Ovary (tissue), 9 donors: Measurements from ENCODE around the gene TRIM44. TPM values are rescaled to one million over a fixed set of nuclear protein-coding genes. Genes with fewer than 3 reads are reported as not detected.
"Not testable (repeated sequence)": the region's sequence is repeated elsewhere in the genome, so short reads cannot be mapped to it uniquely, and the experiment has no call there.

Experiments used
- DNase-seq, 5 donors: peaks; one replicate each; pipeline ENCODE4 v3.0.0-alpha.2; 2019 to 2020
- H3K27ac ChIP-seq, 2 donors: fragments of 200-600 bp; one replicate each; pipeline versions ENCODE4 v1.5.1 to v1.8.0; 2019 to 2022
- H3K27me3 ChIP-seq: fragments of 200-600 bp; one replicate; pipeline ENCODE4 v1.8.0; 2022
- H3K36me3 ChIP-seq: fragments of 200-600 bp; sonication (generic); one replicate; pipeline ENCODE4 v1.5.1; 2019
- H3K4me1 ChIP-seq: one replicate; pipeline ENCODE4 v1.8.1; 2013; ENCODE audit warnings: mild to moderate bottlenecking, moderate library complexity; ENCODE audit not compliant: insufficient read depth
- H3K4me3 ChIP-seq: fragments of 200-600 bp; sonication (generic); one replicate; pipeline ENCODE4 v1.5.1; 2017
- H3K9me3 ChIP-seq, 2 donors: fragments of 200-600 bp in 1 of 2; sonication (generic) in 1 of 2; one replicate each; pipeline versions ENCODE4 v1.5.1 to v1.8.1; 2013 to 2019; ENCODE audit warnings: mild to moderate bottlenecking in 1 of 2, moderate library complexity in 1 of 2
- EP300 ChIP-seq: sonication (generic); formaldehyde crosslinking; IDR thresholded peaks from one replicate; pipeline ENCODE4 v1.6.1; 2017; ENCODE audit warnings: antibody characterized with exemption
- POLR2A ChIP-seq: fragments of 450-650 bp; IDR thresholded peaks from one replicate; pipeline ENCODE4 v1.6.1; 2017; ENCODE audit warnings: antibody characterized with exemption, mild to moderate bottlenecking, moderate library complexity
- WGBS, 3 donors: extraction: QIAGEN DNeasy Blood & Tissue Kit in 1 of 3; methylation state at CpG; one replicate each; pipeline versions ENCODE4 v1.1.5 to v1.1.7; 2013 to 2017; 5-methylcytosine and 5-hydroxymethylcytosine counted together
- intact Hi-C, 4 donors: fragments of 100-400 bp; cut with DNase I; formaldehyde crosslinking; loops; one replicate each; pipeline versions ENCODE4 v1.11.0 to v1.15.1; 2022 to 2023
- polyA plus RNA-seq, 2 donors: library from polyadenylated mRNA; stranded (reverse); fragments of 200-250 nt in 1 of 2; fragments of 350-450 nt in 1 of 2; fragmentation: Illumina TruSeq in 1 of 2; extraction: RNeasy Lipid Tissue Mini Kit (QIAGEN cat#74804) in 1 of 2; gene quantifications; one replicate each; pipeline ENCODE4 v1.2.3, GENCODE V29; 2013 to 2014
- total RNA-seq, 7 donors: library from RNA; depleted of rRNA in 2 of 7; stranded (reverse); fragments of >200 nt in 2 of 7; fragmentation: NEBNext Ultra II Directional in 3 of 7; extraction: Animal tissue kit (Norgen Biotek cat#: 25700) in 3 of 7; gene quantifications; one replicate each; pipeline versions ENCODE4 v1.1.0 to v1.2.4, GENCODE V29; 2016 to 2023
- TF ChIP-seq, protein P1 (sequence below), 3 donors: fragments of 450-650 bp in 2 of 3; fragments of 200-600 bp in 1 of 3; IDR thresholded peaks; one replicate each; pipeline versions ENCODE4 v1.5.1 to v1.8.0; 2016 to 2022; ENCODE audit warnings: antibody characterized with exemption in 3 of 3, mild to moderate bottlenecking in 1 of 3
- donor health status: DM: no; HTN: no; CAD: no; lungs with moderate emphysema.
- donor health status: DM: no; HTN: no; CAD: no.
- donor health status: Bipolar disorder and iron deficiency.
- donor health status: DM: yes; HTN: yes; CAD: no.
- donor health status: DM: no; HTN: no; CAD: no.
- donor health status: DM: yes; HTN: yes; CAD: no.

TRIM44 gene
- total and polyA plus RNA-seq, 9 donors, result 9.9 to 54.6 (median 45.7) TPM

DNA sequence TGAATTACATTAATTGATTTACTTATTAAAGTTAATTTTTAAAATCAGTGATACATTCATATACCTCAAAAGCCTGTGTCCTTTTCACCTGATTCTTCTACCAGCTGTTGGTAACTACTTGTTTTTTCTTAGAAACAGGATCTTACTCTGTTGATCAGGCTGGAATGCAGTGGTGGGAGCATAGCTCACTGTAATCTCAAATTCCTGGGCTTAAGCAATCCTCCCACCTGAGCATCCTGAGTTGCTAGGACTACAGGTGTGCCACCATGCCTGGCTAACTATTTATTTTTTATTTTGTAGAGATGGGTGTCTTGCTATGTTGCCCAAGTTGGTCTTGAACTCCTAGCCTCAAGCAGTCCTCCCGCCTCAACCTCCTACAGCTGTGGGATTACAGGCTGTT, 4.7 kb downstream of the TRIM44 start:
- Histone ChIP-seq H3K27ac (no peak overlapping the region), H3K27me3 (no peaks in the 10 kb centered on the region), H3K4me1 (peaks cover 7% of the 10 kb centered on the region), H3K4me3 (no peak overlapping the region), H3K36me3 (no peaks in the 10 kb centered on the region), H3K9me3 (no peaks in the 10 kb centered on the region)
- no peak for DNase-seq
- intact Hi-C loops, result no loop called here
- WGBS, 3 donors, result 97 to 100% (median 100%) methylated on average over 1 of the region's 1 CpG
- TF ChIP-seq, protein P1, sequence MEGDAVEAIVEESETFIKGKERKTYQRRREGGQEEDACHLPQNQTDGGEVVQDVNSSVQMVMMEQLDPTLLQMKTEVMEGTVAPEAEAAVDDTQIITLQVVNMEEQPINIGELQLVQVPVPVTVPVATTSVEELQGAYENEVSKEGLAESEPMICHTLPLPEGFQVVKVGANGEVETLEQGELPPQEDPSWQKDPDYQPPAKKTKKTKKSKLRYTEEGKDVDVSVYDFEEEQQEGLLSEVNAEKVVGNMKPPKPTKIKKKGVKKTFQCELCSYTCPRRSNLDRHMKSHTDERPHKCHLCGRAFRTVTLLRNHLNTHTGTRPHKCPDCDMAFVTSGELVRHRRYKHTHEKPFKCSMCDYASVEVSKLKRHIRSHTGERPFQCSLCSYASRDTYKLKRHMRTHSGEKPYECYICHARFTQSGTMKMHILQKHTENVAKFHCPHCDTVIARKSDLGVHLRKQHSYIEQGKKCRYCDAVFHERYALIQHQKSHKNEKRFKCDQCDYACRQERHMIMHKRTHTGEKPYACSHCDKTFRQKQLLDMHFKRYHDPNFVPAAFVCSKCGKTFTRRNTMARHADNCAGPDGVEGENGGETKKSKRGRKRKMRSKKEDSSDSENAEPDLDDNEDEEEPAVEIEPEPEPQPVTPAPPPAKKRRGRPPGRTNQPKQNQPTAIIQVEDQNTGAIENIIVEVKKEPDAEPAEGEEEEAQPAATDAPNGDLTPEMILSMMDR (IDR thresholded peaks at IDR 0.05), result no peak
- TF ChIP-seq POLR2A, result no peak
- TF ChIP-seq EP300, result no peak

DNA sequence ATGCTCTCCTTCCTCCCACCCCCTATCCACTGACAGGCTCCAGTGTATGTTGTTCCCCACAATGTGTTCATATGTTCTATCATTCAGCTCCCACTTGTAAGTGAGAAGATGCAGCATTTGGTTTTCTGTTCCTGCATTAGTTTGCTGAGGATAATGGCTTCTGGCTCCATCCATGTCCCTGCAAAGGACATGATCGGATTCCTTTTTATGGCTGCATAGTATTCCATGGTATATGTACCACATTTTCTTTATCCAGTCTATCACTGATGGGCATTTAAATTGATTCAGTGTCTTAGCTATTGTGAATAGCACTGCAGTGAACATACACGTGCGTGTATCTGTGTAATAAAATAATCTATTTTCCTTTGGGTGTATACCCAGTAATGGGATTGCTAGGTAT, 5.8 kb downstream of the TRIM44 start:
- H3K27ac ChIP-seq, H3K4me1 ChIP-seq, H3K4me3 ChIP-seq, H3K36me3 ChIP-seq, intact Hi-C loops, H3K9me3 ChIP-seq, H3K27me3 ChIP-seq, DNase-seq: not testable (repeated sequence)
- 94 to 96% (median 96%) methylated on average over 3 of the region's 3 CpGs for WGBS, 3 donors

DNA sequence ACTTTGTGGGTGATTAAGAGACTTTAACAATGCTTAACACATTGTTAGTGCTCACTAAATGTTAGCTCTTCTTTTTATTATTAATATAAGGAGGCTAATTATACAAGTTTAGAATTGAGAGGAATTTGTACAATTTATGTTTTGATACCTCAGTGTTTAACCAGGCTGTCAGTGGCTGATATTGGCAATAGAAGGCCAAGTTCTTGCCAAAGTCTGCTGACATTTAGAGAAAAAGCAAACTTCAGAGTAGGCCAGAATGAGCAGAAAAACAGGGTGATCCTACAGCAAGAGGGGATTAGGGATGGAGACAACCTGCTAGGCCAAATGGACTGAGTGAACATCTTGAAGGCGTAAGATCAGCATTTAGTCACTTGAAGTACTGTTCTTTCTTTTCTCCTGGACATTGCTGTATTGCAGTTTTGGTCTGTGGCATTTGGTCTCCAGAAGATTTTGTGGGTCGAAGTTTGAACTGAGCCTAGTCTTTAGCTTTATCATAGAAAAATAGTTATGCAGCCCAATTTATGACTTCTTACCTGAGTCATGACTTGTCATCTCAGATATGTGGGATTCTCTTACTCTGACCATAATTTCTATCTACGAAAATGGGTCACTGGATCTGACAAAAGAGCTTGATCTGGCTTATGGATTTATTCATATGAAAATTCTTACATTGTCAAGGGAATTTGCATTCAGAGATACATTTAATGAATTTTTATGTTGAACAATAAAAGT, 9.0 kb downstream of the TRIM44 start:
- Histone ChIP-seq H3K4me1 (peaks cover 4% of the 10 kb centered on the region), H3K9me3 (no peaks in the 10 kb centered on the region), H3K27me3 (no peaks in the 10 kb centered on the region), H3K27ac (no peak overlapping the region), H3K4me3 (no peak overlapping the region), H3K36me3 (no peaks in the 10 kb centered on the region)
- DNase-seq, result no peak
- TF ChIP-seq POLR2A (no peak), EP300 (no peak)
- TF ChIP-seq, protein P1 (IDR thresholded peaks at IDR 0.05), result no peak
- WGBS, 3 donors, result 92 to 99% (median 94%) methylated on average over 3 of the region's 3 CpGs
- intact Hi-C loops, result no loop called here

DNA sequence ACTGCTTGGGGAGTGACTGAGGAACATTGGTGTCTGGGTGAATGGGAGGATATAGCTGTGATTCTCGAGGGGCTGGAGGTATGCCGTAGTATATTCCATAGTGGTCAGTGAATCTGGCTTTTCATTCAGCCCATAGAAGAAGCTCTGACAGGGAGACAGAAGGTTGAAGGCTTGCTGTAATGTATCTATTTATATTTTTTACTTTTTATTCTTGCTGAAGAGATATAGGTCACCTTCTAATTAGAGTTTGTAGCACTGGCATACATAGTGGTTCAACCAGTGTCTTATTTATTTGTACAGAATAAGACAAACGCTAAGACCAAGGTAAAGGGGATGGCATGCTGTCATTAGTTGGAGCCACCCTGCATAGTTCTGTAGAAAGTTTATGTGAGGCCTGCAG, 10.0 kb downstream of the TRIM44 start:
- DNase-seq, result no peak
- intact Hi-C loops, result no loop called here
- no peaks in the 10 kb centered on the region for H3K36me3 ChIP-seq
- peaks cover 4% of the 10 kb centered on the region for H3K4me1 ChIP-seq
- no peak overlapping the region for H3K4me3 ChIP-seq
- no peaks in the 10 kb centered on the region for H3K27me3 ChIP-seq
- TF ChIP-seq, protein P1 (IDR thresholded peaks at IDR 0.05), result no peak
- no peak for TF ChIP-seq POLR2A
- TF ChIP-seq EP300, result no peak
- H3K27ac ChIP-seq, result no peak overlapping the region
- 81 to 86% (median 86%) methylated on average over 3 of the region's 3 CpGs for WGBS, 3 donors
- no peaks in the 10 kb centered on the region for H3K9me3 ChIP-seq

DNA sequence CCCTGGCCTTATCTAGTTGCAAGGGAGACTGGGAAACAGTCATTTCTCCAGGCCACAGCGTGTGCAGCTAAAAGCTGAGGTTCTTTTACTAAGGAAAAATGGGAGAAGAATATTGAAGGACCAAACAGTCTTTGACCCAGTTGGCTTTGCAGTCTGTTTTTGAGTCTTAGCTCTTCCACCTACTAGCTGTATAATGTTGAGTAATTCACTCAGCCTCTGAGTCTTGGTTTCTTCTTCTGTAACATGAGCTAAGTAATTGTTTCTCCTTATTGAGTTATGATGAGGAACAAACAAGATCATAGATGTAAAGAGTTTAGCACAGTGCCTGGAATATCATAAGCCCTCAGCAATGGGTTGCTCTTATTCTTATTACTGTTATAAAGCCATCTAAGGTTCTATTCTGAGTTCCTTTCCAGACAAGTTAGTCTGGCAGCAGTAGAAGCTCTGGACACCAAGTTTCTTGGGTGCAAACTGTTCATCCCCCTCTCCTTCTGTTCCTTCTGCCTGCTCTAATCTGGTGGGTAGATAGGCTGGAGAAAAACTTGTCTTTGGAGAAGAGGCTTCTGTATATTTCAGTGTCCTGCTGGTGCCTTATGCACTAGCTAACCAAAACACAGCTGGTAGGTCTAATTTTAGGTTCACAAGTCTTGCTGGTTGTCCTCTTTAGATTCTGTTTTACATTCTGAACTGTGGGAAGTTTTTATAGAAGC, 13.5 kb downstream of the TRIM44 start:
- intact Hi-C loops, result no loop called here
- DNase-seq, result no peak
- Histone ChIP-seq H3K36me3 (no peaks in the 10 kb centered on the region), H3K27ac (no peak overlapping the region), H3K4me1 (peaks cover 5% of the 10 kb centered on the region), H3K4me3 (no peak overlapping the region), H3K9me3 (no peaks in the 10 kb centered on the region), H3K27me3 (no peaks in the 10 kb centered on the region)
- TF ChIP-seq EP300, result no peak
- no peak for TF ChIP-seq POLR2A
- TF ChIP-seq, protein P1 (IDR thresholded peaks at IDR 0.05), result no peak
- 47 to 75% (median 71%) methylated on average over 1 of the region's 1 CpG for WGBS, 3 donors
